IPS-18c (cell line): ENCODE measurements around the gene RPS29.
"Not testable (repeated sequence)": the region's sequence is repeated elsewhere in the genome, so short reads cannot be mapped to it uniquely, and the experiment has no call there.

Experiments used
- H3K4me3 ChIP-seq: 2 replicates; pipeline ENCODE4 v1.7.0; 2013; ENCODE audit warnings: low read depth, mild to moderate bottlenecking, low read length, moderate library complexity; ENCODE audit not compliant: insufficient read depth
- H3K9me3 ChIP-seq: one replicate; pipeline ENCODE4 v1.6.1; 2013; ENCODE audit warnings: mild to moderate bottlenecking, low read length, moderate library complexity; ENCODE audit not compliant: control insufficient read depth, insufficient read depth

RPS29 gene

GRCh38 chr14:49612251-49612650, 26.1 kb upstream of the RPS29 start:
- H3K4me3 ChIP-seq: no peak overlapping the region
- H3K9me3 ChIP-seq: no peaks in the 10 kb centered on the region

GRCh38 chr14:49607583-49607982, 21.4 kb upstream of the RPS29 start:
- Histone ChIP-seq H3K4me3 (no peak overlapping the region), H3K9me3 (no peaks in the 10 kb centered on the region)

GRCh38 chr14:49598485-49599300, 12.5 kb upstream of the RPS29 start, which contains the start of gene LRR1:
TSS of gene LRR1 (plus strand) at chr14:49598940. CDS start at chr14:49599021, 81 bp downstream.
- H3K9me3 ChIP-seq: no peaks in the 10 kb centered on the region
- H3K4me3 ChIP-seq: peak within 1 kb of the TSS; percentile 95

- no peaks in the 10 kb centered on the region for H3K9me3 ChIP-seq
Measured at GRCh38 chr14:49598189-49598484, 12.0 kb upstream of the RPS29 start.

GRCh38 chr14:49594347-49595091, 8.3 kb upstream of the RPS29 start:
- no peaks in the 10 kb centered on the region for H3K9me3 ChIP-seq
- no peak overlapping the region for H3K4me3 ChIP-seq

More at GRCh38 chr14:49598189-49598484, 12.0 kb upstream of the RPS29 start:
- peak overlapping the region; percentile 95 for H3K4me3 ChIP-seq

- Histone ChIP-seq H3K4me3 (no peak overlapping the region), H3K9me3 (no peaks in the 10 kb centered on the region)
Measured at GRCh38 chr14:49593016-49593415, 6.8 kb upstream of the RPS29 start.

GRCh38 chr14:49589387-49589786, 3.2 kb upstream of the RPS29 start:
- H3K9me3 ChIP-seq: no peaks in the 10 kb centered on the region
- no peak overlapping the region for H3K4me3 ChIP-seq

- no peaks in the 10 kb centered on the region for H3K9me3 ChIP-seq
- no peak overlapping the region; the same call in 1 of the 2 replicates for H3K4me3 ChIP-seq
Measured at GRCh38 chr14:49586673-49587460, 687 bp upstream of the RPS29 start.

- peak overlapping the region; percentile 88 for H3K4me3 ChIP-seq
- H3K9me3 ChIP-seq: not testable (repeated sequence)
Measured at GRCh38 chr14:49584981-49585640, 1.1 kb downstream of the RPS29 start.

- H3K9me3 ChIP-seq: no peaks in the 10 kb centered on the region
- H3K4me3 ChIP-seq: peak overlapping the region; percentile 88
Measured at GRCh38 chr14:49584058-49584457, 2.1 kb downstream of the RPS29 start.

- H3K4me3 ChIP-seq: peak overlapping the region; percentile 88; the same call in 1 of the 2 replicates
Measured at GRCh38 chr14:49583629-49584028, 2.6 kb downstream of the RPS29 start.

GRCh38 chr14:49582113-49582977, 3.8 kb downstream of the RPS29 start:
- Histone ChIP-seq H3K4me3 (no peak overlapping the region), H3K9me3 (no peaks in the 10 kb centered on the region)

More at GRCh38 chr14:49583629-49584028, 2.6 kb downstream of the RPS29 start:
- no peaks in the 10 kb centered on the region for H3K9me3 ChIP-seq

- H3K9me3 ChIP-seq: no peaks in the 10 kb centered on the region
- no peak overlapping the region for H3K4me3 ChIP-seq
Measured at GRCh38 chr14:49581209-49582112, 4.7 kb downstream of the RPS29 start.

- Histone ChIP-seq H3K4me3 (no peak overlapping the region), H3K9me3 (no peaks in the 10 kb centered on the region)
Measured at GRCh38 chr14:49579841-49580240, 6.3 kb downstream of the RPS29 start.

- Histone ChIP-seq H3K4me3 (no peak overlapping the region), H3K9me3 (no peaks in the 10 kb centered on the region)
Measured at GRCh38 chr14:49578141-49578540, 8.0 kb downstream of the RPS29 start.
